OCI-LY3 (cell line): ENCODE data around the gene CCR9.

Source experiments
- H2AFZ ChIP-seq: fragments of 200-600, 300-600 bp; shearing (Covaris generic); 2 replicates; pipeline ENCODE4 v1.6.0; 2014; ENCODE audit warnings: antibody characterized with exemption, low read depth, low read length
- H3K27ac ChIP-seq: fragments of 200-600, 300-600 bp; sonication (generic); 2 replicates; pipeline ENCODE4 v1.5.1; 2014; ENCODE audit warnings: mild to moderate bottlenecking, low read length, moderate library complexity, mixed read lengths
- H3K27me3 ChIP-seq: fragments of 200-600, 300-600 bp; sonication (generic); 2 replicates; pipeline ENCODE4 v1.6.1; 2014; ENCODE audit warnings: low read depth, low read length, mixed read lengths
- H3K36me3 ChIP-seq: fragments of 200-600, 300-600 bp; sonication (generic); replicated peaks from 2 replicates; pipeline ENCODE3; 2014; ENCODE audit warnings: low read depth, low read length, mixed read lengths
- H3K4me1 ChIP-seq: fragments of 300-600, 200-600 bp; sonication (generic); 2 replicates; pipeline ENCODE4 v1.6.1; 2014; ENCODE audit warnings: low read length, mixed read lengths
- H3K4me2 ChIP-seq: fragments of 200-600, 300-600 bp; sonication (generic); 2 replicates; pipeline ENCODE4 v1.6.1; 2014; ENCODE audit warnings: low read length, mixed read lengths
- H3K4me3 ChIP-seq: fragments of 300-600, 200-600 bp; sonication (generic); 2 replicates; pipeline ENCODE4 v1.5.1; 2014; ENCODE audit warnings: antibody characterized with exemption, mild to moderate bottlenecking, low read length, moderate library complexity
- H3K79me2 ChIP-seq: fragments of 300-600, 200-600 bp; shearing (Covaris generic); 2 replicates; pipeline ENCODE4 v1.6.1; 2014; ENCODE audit warnings: mild to moderate bottlenecking, low read length, mixed read lengths
- H3K9ac ChIP-seq: fragments of 300-600, 200-600 bp; shearing (Covaris generic); 2 replicates; pipeline ENCODE4 v1.6.0; 2014; ENCODE audit warnings: mild to moderate bottlenecking, low read length, moderate library complexity
- H3K9me3 ChIP-seq: fragments of 200-600, 300-600 bp; shearing (Covaris generic); 2 replicates; pipeline ENCODE4 v1.6.1; 2014; ENCODE audit warnings: low read length, mixed read lengths; ENCODE audit not compliant: insufficient read depth
- H4K20me1 ChIP-seq: fragments of 200-600, 300-600 bp; sonication (generic); 2 replicates; pipeline ENCODE4 v1.6.1; 2016; ENCODE audit warnings: low read length, mixed read lengths; ENCODE audit not compliant: insufficient read depth
- CTCF ChIP-seq: fragments of 200-600, 300-600 bp; sonication (generic); IDR thresholded peaks from 2 replicates; pipeline ENCODE4 v1.5.1; 2014; ENCODE audit warnings: antibody characterized with exemption, low read length, low read depth
- EZH2phosphoT487 ChIP-seq: fragments of 200-600 bp; shearing (Covaris generic); IDR thresholded peaks from 2 replicates; pipeline ENCODE4 v1.6.1; 2018; ENCODE audit warnings: antibody characterized with exemption, mixed run types, low read depth

The CCR9 gene

GRCh38 chr3:45914362-45915058, 28.2 kb downstream of the CCR9 start:
- H3K27ac ChIP-seq, result no peak overlapping the region
- no peaks in the 10 kb centered on the region for H3K9me3 ChIP-seq
- H3K9ac ChIP-seq, result no peak overlapping the region
- no peak overlapping the region for H3K4me2 ChIP-seq
- H3K36me3 ChIP-seq, result peaks cover 4% of the 10 kb centered on the region
- peaks cover 32% of the 10 kb centered on the region for H3K4me1 ChIP-seq
- peaks cover 59% of the 10 kb centered on the region for H3K27me3 ChIP-seq
- no peak overlapping the region for H3K4me3 ChIP-seq
- no peak overlapping the region for H2AFZ ChIP-seq
- no peak for TF ChIP-seq CTCF
- TF ChIP-seq EZH2phosphoT487, result no peak
- H3K79me2 ChIP-seq, result no peaks in the 10 kb centered on the region
- H4K20me1 ChIP-seq, result peaks cover 34% of the 10 kb centered on the region

- no peak overlapping the region for H2AFZ ChIP-seq
- H4K20me1 ChIP-seq, result peaks cover 40% of the 10 kb centered on the region
- H3K4me3 ChIP-seq, result no peak overlapping the region
- H3K9me3 ChIP-seq, result no peaks in the 10 kb centered on the region
- H3K27me3 ChIP-seq, result peaks cover 53% of the 10 kb centered on the region
- peak overlapping the region; percentile 54; the same call in 1 of the 2 replicates for H3K4me2 ChIP-seq
- H3K36me3 ChIP-seq, result peaks cover 6% of the 10 kb centered on the region
- H3K4me1 ChIP-seq, result peaks cover 32% of the 10 kb centered on the region
- H3K9ac ChIP-seq, result no peak overlapping the region
- no peaks in the 10 kb centered on the region for H3K79me2 ChIP-seq
- no peak overlapping the region for H3K27ac ChIP-seq
- no peak for TF ChIP-seq EZH2phosphoT487
- no peak for TF ChIP-seq CTCF
These were observed 28.7 kb downstream of the CCR9 start for GRCh38 chr3:45915059-45915439.

DNA sequence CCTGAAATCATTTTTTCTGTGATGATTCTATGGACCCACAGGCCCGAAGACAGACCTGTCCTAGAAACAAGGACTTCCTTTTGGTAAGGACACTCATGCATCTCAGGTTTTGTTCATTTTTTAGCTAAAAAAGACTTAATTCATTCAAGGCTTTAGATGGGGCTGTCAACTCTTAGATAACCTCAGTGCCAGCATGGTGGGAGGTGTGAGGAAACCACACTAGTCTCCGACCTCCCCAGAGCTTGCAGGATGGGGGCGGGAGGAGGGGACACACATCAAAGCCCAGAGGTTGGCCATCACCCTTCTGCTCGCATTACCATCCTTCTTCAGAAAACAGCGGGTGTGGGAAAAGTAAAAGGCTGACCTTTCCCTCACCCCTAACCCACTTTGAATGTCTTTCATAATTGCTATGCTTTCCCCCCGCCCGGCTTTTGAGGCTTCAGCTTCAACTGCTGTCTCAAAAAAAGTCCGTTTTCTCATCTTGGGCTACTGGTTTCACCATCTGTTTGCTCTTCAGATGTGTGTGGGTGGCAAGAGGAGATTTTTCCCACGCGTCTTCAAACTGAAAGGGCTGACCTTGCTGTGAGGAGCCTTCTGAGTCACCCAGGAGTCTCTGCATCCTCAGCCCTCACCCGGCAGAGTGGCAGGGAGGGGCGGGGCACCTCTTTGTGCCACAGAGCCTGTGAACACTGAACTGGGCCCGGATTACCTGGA, 29.3 kb downstream of the CCR9 start:
- peaks cover 32% of the 10 kb centered on the region for H3K4me1 ChIP-seq
- peaks cover 10% of the 10 kb centered on the region for H3K36me3 ChIP-seq
- H3K9me3 ChIP-seq, result no peaks in the 10 kb centered on the region
- H4K20me1 ChIP-seq, result peaks cover 40% of the 10 kb centered on the region
- peak overlapping the region; percentile 1; the same call in 1 of the 2 replicates for H3K4me3 ChIP-seq
- TF ChIP-seq CTCF, result no peak
- TF ChIP-seq EZH2phosphoT487, result no peak
- H3K4me2 ChIP-seq, result peak overlapping the region; percentile 54
- peaks cover 48% of the 10 kb centered on the region for H3K27me3 ChIP-seq
- no peak overlapping the region for H3K9ac ChIP-seq
- no peak overlapping the region for H3K27ac ChIP-seq
- H2AFZ ChIP-seq, result no peak overlapping the region
- no peaks in the 10 kb centered on the region for H3K79me2 ChIP-seq

GRCh38 chr3:45917146-45917898, 31.0 kb downstream of the CCR9 start:
- TF ChIP-seq EZH2phosphoT487 (no peak), CTCF (no peak)
- Histone ChIP-seq H3K79me2 (no peaks in the 10 kb centered on the region), H2AFZ (no peak overlapping the region), H3K9me3 (no peaks in the 10 kb centered on the region), H3K9ac (no peak overlapping the region), H3K4me3 (no peak overlapping the region), H3K36me3 (peaks cover 16% of the 10 kb centered on the region), H4K20me1 (peaks cover 40% of the 10 kb centered on the region), H3K4me1 (peaks cover 32% of the 10 kb centered on the region), H3K27ac (no peak overlapping the region), H3K4me2 (no peak overlapping the region), H3K27me3 (peaks cover 34% of the 10 kb centered on the region)
